ENCODE results near the gene IQSEC3.

IQSEC3 gene

GRCh38 chr12:227286-227915 is 160.8 kb downstream of the IQSEC3 start:
- no peak for DNase-seq
- no peaks in the 10 kb centered on the region for H3K9me3 ChIP-seq (ENCODE audit: insufficient read depth, low read length, severe bottlenecking)
- TF ChIP-seq CTCF (IDR thresholded peaks at IDR 0.05; ENCODE audit: borderline replicate concordance, extremely low read depth, low read length, poor library complexity, severe bottlenecking) (no peak), EZH2 (IDR thresholded peaks at IDR 0.05; ENCODE audit: borderline replicate concordance, low read depth, low read length, severe bottlenecking) (no peak)

More at GRCh38 chr12:227286-227915, 160.8 kb downstream of the IQSEC3 start:
- Histone ChIP-seq H3K4me2 (ENCODE audit: insufficient read depth, low read length) (no peak overlapping the region), H3K36me3 (ENCODE audit: insufficient read depth, low read length) (no peaks in the 10 kb centered on the region), H3K27ac (ENCODE audit: low read length) (no peak overlapping the region), H3K4me3 (ENCODE audit: low read depth in 1 of 2, low read length in 2 of 2) (no peak overlapping the region), H2AFZ (ENCODE audit: low read depth, low read length) (no peak overlapping the region), H4K20me1 (ENCODE audit: insufficient read depth, low read length) (no peaks in the 10 kb centered on the region; the same call in 1 of the 2 replicates), H3K4me1 (ENCODE audit: insufficient read depth, low read length) (no peaks in the 10 kb centered on the region), H3K9ac (ENCODE audit: low read depth, low read length) (no peak overlapping the region), H3K79me2 (ENCODE audit: insufficient read depth, low read length) (no peaks in the 10 kb centered on the region), H3K27me3 (ENCODE audit: insufficient read depth, low read length, poor library complexity) (peaks cover 36% of the 10 kb centered on the region)
- ATAC-seq (ENCODE audit: insufficient read depth, low read depth): no peak

Measured in DND-41 (cell line).